GM19455 (cell line): Measurements from ENCODE around the gene CDH1.
A peak's percentile ranks its signal among the peaks of the same experiment; 100 is the strongest.

Experiments
- ATAC-seq: cut with Tn5 transposase; IDR thresholded peaks from one replicate; pipeline ENCODE4 v1.9.1; 2021; ENCODE audit not compliant: unreplicated experiment

Gene CDH1

GRCh38 chr16:68731637-68732036 is 5.5 kb upstream of the CDH1 start:
- no peak for ATAC-seq

- no peak for ATAC-seq
Observed at GRCh38 chr16:68732042-68732680, 4.9 kb upstream of the CDH1 start.

GRCh38 chr16:68732741-68733399 is 4.2 kb upstream of the CDH1 start:
- no peak for ATAC-seq

GRCh38 chr16:68733570-68733969 is 3.5 kb upstream of the CDH1 start:
- ATAC-seq, result no peak

- ATAC-seq, result no peak
Observed at GRCh38 chr16:68734782-68735181, 2.3 kb upstream of the CDH1 start.

- ATAC-seq, result no peak
Observed at GRCh38 chr16:68736561-68736960, 531 bp upstream of the CDH1 start.

GRCh38 chr16:68737730-68738629 is 888 bp downstream of the CDH1 start:
- ATAC-seq, result no peak

GRCh38 chr16:68739964-68740627 is 3.0 kb downstream of the CDH1 start:
- ATAC-seq, result no peak

- ATAC-seq, result no peak
Observed at GRCh38 chr16:68740628-68741346, 3.7 kb downstream of the CDH1 start.

GRCh38 chr16:68743664-68744063 is 6.6 kb downstream of the CDH1 start:
- no peak for ATAC-seq

GRCh38 chr16:68744744-68745280 is 7.7 kb downstream of the CDH1 start:
- no peak for ATAC-seq

- no peak for ATAC-seq
Observed at GRCh38 chr16:68746951-68747350, 9.9 kb downstream of the CDH1 start.

GRCh38 chr16:68749432-68749831 is 12.3 kb downstream of the CDH1 start:
- no peak for ATAC-seq

- ATAC-seq, result no peak
Observed at GRCh38 chr16:68750193-68750695, 13.2 kb downstream of the CDH1 start.

GRCh38 chr16:68751160-68751559 is 14.1 kb downstream of the CDH1 start:
- no peak for ATAC-seq

- ATAC-seq, result no peak
Observed at GRCh38 chr16:68752602-68753001, 15.5 kb downstream of the CDH1 start.

- no peak for ATAC-seq
Observed at GRCh38 chr16:68754084-68754792, 17.1 kb downstream of the CDH1 start.

- ATAC-seq, result peak; percentile 70
Observed at GRCh38 chr16:68756239-68756915, 19.3 kb downstream of the CDH1 start.

GRCh38 chr16:68757625-68757935 is 20.5 kb downstream of the CDH1 start:
- ATAC-seq, result no peak
